Endothelial cell of umbilical vein (primary cell): ENCODE data around the gene TYK2.

Source experiments
- EZH2 ChIP-seq: IDR thresholded peaks from 2 replicates; pipeline ENCODE4 v1.6.1; 2012; ENCODE audit warnings: borderline replicate concordance, low read depth, mild to moderate bottlenecking, moderate library complexity, low read length, inconsistent platforms; ENCODE audit not compliant: severe bottlenecking
- GATA2 ChIP-seq: IDR thresholded peaks from 2 replicates; pipeline ENCODE4 v1.7.0; 2011; ENCODE audit warnings: low read depth, mild to moderate bottlenecking, moderate library complexity, mixed read lengths, low read length; ENCODE audit not compliant: insufficient read length, insufficient read depth
- JUN ChIP-seq: IDR thresholded peaks from 2 replicates; pipeline ENCODE4 v1.6.1; 2011; ENCODE audit warnings: borderline replicate concordance, low read depth; ENCODE audit not compliant: insufficient read length, insufficient read depth
- MYC ChIP-seq: IDR thresholded peaks from one replicate; pipeline ENCODE4 v1.6.1; 2011; ENCODE audit warnings: mild to moderate bottlenecking, low read depth, low read length
- POLR2A ChIP-seq: IDR thresholded peaks from 2 replicates; pipeline ENCODE4 v1.6.1; 2012; ENCODE audit warnings: low read depth, mild to moderate bottlenecking, control low read depth, low read length
- POLR2AphosphoS5 ChIP-seq: IDR thresholded peaks from 2 replicates; pipeline ENCODE4 v1.6.1; 2012; ENCODE audit warnings: low read depth, mild to moderate bottlenecking, control low read depth, low read length, moderate library complexity; ENCODE audit not compliant: insufficient read depth
- TF ChIP-seq, protein P1 (sequence below), 2 donors: IDR thresholded peaks; 1 replicate in 1 of 2; 2 replicates in 1 of 2; pipeline ENCODE4 v1.5.1; 2011; ENCODE audit warnings: low read length in 2 of 2, mild to moderate bottlenecking in 2 of 2, moderate library complexity in 2 of 2, control low read depth in 1 of 2, inconsistent platforms in 1 of 2, low read depth in 1 of 2; ENCODE audit not compliant: insufficient read depth in 1 of 2; ENCODE audit errors: extremely low read depth in 1 of 2

- no peak for TF ChIP-seq POLR2A
- TF ChIP-seq, protein P1, sequence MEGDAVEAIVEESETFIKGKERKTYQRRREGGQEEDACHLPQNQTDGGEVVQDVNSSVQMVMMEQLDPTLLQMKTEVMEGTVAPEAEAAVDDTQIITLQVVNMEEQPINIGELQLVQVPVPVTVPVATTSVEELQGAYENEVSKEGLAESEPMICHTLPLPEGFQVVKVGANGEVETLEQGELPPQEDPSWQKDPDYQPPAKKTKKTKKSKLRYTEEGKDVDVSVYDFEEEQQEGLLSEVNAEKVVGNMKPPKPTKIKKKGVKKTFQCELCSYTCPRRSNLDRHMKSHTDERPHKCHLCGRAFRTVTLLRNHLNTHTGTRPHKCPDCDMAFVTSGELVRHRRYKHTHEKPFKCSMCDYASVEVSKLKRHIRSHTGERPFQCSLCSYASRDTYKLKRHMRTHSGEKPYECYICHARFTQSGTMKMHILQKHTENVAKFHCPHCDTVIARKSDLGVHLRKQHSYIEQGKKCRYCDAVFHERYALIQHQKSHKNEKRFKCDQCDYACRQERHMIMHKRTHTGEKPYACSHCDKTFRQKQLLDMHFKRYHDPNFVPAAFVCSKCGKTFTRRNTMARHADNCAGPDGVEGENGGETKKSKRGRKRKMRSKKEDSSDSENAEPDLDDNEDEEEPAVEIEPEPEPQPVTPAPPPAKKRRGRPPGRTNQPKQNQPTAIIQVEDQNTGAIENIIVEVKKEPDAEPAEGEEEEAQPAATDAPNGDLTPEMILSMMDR (IDR thresholded peaks at IDR 0.05; ENCODE audit: extremely low read depth in 1 of 2, insufficient read depth in 1 of 2, low read depth in 1 of 2, low read length in 2 of 2), result no peak
- TF ChIP-seq MYC, result no peak
- no peak for TF ChIP-seq JUN
- no peak for TF ChIP-seq EZH2
- no peak for TF ChIP-seq POLR2AphosphoS5
- TF ChIP-seq GATA2, result no peak
These were observed 41.7 kb upstream of the TYK2 start for GRCh38 chr19:10422046-10422461.
